ENCODE data around the gene STAB1.
"Not testable (repeated sequence)": the region's sequence is repeated elsewhere in the genome, so short reads cannot be mapped to it uniquely, and the experiment has no call there.

Gene STAB1

DNA sequence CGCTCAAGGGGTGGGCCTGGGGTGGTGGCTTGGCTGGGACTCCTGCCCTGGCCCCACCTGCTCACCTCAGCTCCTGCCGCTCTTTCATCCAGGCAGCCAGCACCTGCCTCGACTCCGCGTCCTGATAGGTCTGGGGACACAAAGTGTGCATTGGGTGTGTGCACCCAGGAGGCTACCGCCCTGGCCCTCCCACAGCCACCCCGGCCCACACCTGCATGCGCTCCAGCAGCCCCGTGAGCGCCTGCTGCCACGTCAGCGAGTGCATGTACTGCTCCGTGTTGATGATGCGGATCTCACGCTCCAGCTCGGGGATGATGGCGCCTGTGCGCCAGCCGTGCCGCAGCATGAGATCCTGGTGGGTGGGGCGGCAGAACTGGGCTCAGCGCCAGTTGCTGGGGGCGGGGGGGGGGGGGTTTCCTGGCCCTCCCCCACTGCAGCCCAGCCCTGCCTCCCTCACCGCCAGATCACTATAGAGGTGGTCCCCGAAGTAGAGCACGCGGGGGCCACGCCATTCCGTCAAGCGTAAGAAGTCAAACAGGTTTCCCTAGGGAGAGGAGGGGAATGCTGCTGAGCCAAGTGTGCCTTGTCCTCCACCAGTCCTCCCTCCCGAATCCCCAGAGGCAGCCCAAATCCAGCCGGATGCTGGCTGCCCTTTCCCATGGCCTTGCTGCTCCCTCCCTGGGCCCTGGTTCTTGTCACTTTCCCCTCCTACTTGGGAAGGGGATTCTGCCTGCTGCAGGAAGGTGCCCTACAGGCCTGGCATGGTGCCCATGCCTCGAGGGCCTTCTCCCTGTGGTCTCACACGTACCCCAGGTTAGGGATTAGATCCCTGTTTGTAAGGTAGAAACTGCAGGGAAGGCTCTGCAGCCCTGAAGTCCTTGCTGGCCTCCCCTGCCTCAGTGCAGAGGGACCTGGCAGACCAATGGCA is 29.9 kb downstream of the STAB1 start:
- no peak for DNase-seq

DNA sequence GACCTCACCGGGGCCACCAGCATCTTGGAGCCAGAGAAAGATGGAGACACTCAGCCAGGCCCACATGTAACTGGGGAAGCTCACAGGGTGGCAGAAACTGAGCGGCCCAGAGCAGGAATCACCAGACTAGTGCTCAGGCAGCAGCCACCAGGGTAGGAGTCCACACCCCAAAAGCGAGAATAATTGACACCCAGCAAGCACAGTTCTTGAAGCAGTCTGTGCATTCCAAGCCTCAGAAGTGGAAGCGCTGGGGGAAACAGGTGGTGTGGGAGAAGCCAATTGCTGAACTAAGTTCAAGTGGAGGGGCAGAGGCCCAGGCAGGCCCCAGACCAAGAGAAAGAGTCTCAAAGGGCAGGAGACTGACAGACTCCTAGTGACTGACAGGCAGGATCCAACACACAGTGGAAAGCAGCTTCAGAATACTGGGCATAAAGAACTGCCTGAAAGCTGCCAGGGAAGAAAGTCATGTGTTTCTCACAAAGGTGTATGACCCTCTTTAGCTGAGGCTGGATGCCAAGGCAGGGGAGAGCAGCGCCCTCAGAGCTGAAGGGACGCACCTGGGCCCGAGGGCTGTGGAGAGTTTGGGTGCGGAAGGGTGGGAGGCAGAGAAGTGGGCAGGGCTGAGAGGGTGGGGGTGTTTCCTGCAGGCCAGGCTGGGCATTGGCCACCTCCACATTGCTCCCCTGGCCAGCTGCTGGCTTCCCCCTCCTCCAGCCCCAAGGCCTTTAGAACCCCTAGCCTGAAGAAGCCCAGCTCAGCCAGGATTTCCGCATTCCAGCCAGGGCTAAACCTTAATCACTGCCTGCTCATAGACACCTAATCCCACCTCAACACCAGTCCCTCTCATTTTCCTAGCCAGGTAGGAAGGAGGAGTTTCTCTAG is 30.8 kb downstream of the STAB1 start:
- DNase-seq = no peak

DNA sequence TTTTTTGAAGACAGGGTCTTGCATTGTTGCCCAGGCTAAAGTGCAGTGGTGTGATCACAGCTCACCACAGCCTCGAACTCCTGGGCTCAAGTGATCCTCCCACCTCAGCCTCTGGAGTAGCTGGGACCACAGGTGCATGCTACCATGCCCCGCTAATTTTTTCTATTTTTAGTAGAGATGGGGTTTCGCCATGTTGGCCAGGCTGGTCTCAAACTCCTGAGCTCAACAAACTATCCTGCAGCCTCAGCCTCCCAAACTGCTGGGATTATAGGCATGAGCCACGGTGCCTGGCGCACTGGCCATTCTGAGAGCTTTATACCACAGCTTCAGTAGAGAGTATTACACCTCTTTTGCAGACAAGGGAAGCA is 31.5 kb downstream of the STAB1 start:
- not testable (repeated sequence) for DNase-seq

DNA sequence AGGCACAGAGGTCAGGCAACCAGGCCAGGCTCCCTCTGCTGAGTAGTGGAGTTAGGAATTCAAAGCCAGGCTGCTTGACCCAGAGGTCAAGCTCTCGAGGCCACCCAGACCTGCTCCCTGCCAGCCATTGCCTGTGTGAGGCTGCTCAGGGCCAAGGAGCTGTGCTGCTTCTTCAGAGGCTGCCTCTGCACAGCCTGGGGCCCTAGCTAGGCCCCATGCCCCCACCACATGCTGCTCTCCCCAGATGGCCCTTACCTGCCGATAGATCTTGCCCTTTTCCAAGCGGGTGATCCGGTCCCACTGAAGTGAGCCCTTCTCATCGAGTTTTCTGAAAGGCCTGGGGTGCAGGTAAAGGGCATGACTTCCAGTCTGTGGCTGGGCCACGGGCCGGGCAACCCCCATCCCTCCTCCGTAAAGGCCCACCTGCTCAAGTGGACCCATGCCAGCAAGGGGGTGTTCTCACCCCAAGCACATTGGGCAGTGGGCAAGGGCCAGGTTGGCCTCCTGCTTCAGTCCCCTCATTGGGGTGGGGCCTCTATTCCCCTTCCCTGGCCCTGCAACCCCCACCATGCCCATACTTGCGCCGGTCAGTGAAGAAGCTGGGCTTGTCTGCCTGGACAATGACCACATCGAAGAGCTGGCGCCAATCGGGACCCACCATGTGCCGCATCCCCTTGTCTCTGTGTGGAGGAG is 32.0 kb downstream of the STAB1 start:
- DNase-seq = no peak

DNA sequence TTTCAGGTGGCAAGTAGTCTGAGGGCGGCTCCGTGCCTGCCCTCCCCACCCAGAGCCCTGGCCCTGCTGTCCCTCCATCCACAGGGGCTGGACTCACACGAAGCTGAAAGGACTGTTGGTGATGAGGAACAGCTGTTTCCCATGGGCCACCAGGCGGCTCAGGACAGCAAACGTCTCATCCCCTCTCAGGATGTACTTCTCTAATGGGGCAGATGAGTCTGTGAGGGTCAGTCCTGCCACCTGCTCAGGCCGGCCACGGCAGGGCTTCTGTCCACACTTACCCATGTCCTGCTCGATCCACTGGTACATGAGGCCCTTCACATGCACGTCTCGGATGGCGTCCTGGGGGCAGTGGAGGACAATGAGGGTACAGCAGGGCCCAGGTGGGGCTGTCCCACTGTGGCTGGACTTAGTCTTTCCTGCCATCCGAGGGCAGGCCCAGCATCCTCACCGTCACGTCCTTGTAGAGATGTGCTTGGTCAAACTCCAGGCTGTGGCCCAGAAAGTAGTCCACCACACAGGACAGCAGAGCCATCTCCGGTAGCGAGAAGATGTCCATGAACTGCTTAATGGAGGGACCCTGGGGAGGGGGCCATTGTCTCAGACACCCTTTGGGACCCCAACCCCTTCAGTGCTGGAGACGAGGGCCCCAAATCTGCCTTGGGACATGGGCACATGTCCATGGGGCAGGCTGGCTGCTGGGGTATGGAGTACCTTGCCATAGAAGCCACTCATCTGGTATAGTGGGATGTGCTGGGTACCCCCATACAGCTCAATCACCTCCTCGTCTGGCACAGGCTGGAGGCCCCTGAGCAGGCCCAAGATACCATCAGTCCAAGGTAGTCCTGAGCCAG is 32.8 kb downstream of the STAB1 start:
- DNase-seq = no peak

DNA sequence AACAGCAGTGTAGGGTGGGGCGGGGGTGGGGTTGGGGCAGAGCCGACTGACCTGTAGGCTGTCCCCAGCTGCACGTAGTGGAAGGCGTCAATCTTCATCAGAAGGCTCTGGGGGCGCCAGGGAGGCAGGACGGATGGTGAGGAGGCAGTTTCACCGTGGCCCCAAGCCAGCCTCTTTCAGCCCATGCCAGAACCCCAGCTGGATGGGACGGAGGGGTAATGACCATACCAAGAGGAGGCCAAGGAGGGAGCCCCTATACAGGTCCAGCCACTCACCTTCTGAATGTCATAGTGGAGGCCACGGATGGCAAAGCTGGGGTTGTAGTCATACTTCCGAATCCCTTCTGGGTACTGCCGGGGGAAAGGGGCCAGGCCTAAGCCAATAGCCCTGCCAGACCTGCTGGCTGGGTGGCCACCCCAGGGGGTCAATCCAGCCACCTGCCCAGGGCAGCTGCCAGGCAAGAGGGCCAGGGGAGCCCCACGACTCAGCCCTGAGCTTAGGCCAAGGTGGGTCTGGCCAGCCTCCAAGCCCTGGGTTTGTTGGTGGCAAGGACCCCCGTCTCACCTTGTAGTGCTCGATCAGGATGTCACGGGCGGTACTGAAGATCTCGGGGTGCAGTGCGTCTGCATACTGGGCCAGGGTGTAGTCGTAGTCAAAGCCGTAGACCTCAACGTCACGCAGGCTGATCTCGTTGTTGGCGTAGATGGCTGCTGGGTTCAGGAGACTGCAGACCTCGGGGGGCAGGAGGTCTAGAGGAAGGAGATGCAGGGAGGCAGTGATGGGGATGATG is 33.6 kb downstream of the STAB1 start:
- DNase-seq = no peak

DNA sequence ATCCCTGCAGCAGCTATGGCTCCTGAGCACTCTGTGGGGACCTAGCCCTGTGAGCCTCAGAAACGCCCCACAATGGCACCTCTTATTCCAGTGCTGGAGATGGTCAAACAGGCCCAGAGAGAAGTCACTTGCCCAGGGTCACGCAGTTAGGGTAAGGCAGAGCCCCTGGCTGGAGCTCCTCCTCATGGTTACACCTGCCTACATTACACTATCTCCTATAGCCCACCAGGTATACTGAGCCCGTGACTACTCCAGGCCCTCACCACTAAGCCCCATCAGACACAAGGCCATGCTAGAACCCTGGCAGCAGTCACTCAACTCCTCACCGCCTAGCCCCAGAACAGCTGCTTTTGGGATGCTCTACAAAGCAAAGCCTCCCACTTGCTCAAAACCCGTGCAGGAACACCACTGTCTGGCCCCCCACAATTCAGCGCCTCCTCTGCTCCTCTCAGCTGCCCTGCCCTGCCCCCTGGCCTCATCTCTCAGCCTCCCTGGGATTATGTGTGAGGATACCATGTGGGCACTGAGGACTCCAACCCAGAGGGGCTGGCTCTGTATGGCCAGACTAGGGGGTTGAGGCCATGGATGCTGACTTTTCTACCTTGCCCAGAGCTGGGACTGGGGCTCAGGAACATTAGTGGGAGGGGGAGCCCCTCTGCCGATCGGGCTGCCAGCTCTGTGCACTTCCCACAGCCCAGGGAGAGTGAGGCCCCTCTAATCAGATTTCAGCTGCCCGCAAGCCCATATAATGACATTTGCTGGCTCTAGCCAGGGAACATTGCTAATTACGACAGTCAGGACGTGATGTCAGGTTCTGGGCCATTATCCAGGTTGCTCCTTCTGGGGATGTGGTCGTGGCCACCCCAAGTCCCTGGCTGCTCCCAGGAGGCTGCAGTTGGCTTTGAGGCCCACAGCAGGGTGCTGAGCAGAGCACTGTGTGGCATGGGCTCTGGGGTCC is 34.5 kb downstream of the STAB1 start:
- DNase-seq = no peak

DNA sequence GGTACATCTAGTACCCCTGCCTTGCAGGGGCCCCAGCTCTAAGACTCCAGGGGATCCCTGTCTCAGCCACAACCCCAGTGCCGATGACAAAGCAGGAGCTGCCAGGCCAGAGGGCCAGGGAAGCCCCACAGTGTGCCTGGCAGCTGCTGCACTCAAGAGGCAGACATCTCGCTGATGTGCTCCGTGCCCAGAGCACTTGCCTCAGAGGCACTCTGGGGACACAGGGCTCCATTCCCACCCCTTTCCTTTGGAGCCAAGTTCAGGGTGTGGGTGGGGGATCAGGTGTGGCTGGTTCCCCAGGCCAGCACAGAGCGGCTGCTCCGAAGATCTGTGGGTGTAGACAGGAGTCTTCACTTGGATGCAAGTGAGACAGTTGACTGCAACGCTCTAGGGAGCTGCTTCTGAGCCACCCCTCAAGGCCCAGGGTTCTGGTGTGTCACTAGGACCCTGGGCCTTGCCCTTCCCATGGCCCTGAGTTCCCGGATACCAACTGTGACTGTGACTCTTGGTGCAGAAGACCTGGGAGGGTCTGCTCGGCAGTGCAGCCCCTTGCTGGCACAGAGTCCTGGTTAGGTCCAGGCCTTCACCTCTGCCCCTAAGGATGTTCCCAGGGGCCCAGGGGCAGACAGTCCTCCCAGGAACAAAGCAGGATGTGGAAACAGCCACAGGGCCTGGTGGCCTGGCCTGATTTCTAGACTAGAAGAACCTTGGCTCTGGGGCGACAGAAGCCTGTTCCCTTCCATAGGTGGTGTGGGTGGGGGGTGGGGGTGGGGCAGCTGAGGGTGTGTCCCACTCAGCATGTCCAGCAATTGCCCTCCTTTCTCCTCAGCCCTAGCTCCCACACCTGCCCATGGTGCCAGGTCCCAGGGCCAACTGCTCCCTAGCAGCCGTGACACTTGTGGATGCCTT is 36.0 kb downstream of the STAB1 start:
- no peak for DNase-seq

DNA sequence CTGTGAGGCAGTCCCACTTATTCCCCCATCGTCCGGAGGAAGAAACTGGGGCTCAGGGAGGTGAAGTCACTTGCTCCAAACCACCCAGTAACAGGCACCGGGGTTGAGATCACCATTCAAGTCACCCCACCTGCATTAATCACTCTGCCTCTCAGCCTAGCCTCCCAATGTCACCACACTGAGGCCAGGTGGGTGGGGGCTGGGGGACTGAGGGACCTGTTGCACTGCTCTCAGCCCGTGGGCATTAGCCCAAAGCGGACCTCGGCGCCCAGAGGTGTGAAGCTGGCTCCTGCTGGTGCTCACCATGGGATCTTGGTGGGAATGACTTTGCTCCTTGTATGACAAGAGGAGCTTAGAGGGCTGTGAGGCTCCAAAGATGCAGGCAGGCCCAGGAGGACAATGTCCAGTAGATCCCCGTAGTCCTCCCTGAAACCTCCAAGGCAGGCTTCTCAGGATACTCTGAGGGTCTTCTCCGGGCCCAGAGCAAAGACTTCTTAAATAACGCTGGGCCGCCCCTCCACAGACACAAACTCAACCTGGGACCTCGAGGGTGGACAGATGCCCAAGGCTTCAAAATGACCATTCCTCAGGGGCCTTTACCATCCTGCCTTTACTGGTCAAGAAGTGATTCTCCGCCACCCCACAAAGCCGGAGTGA is 36.9 kb downstream of the STAB1 start:
- no peak for DNase-seq

DNA sequence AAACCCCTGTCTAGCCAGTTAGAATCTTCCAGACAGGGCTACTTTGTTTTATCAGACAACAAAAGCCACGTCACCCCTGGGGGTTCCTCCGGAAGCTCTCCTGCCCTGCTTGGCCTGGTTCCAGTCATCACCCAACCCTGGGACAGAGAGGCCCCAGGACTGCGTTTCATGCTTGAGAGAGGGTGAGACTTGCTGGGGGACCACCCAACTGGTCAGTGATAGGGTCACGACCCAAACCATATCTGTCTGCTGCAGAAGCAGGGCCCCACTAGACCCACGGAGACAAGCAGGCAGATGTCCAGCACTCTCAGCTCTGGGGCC is 37.3 kb downstream of the STAB1 start:
- no peak for DNase-seq

DNA sequence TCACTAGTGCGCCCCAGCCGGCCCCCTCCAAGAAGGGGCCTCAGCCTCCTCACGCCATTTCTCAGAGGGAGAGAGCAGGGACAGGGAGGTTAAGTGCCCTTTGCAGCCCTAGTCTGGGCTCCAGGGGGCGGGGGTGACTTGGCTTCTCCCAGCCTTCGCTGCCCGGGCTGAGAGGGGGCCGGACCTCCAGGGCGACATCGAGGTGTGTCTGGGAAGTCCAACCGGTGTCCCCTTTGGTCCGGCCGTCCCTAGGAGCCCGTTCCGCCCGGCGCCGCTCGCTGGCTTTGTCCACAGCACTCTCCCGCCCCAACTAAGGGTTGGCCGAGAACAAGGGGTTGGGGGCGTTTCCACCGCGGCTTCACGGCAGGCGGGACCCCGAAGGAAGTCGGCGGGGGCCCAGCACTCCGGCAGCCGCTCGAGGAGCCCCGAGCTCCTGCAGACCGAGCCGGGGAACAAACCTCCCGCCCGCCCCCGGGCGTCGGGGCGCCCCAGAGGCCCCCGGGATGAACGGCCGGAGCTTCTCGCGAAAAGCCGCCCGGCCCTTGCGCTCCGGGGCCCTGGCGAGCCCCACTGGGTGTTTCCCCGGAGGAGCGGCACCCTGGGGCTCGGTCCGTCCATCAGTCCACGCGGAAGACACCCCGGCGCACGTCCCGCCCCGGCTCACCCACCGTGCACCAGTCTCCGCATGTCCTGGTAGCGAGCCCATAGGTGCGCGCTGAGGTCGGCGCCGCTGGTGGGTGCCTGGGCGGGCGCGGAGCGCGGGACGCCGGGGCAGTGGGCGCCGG is 37.9 kb downstream of the STAB1 start:
- no peak for DNase-seq

DNA sequence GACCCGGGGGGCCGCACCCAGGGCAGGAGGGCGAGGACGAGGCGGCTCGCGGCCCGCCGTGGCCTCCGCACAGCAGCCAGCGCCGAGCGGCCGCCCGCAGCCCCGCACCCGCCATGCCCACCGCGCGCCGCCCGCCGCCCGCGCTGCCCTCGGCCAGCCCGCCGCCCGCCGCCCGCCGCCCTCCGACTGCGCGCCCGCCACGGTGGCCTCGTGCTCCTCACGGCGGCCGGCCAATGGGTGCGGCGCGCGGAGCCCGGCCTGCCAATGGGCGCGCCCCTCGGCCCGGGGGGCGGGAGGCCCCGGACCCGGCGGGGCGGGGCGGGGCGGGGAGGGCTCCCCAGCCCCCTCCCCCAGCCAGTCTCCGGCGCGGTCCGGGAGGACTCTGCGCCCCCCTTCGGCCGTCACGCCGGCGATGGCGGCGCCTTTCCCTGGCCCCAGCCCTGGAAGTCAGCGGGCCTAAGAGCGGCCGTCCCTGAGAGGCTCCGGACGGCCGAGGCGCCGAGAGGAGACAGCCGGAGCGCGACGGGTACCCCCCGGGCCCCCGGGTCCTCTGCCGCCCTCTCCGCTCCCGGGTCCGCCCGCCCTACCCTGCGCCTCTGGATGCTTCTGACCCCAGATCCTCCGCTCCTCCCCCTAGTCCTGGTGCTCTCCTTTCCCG is 38.6 kb downstream of the STAB1 start, which contains the start of gene NT5DC2:
Gene NT5DC2, minus strand, starts transcription at position 235 of the 658 bp plus-strand sequence. Its CDS starts 120 bp downstream, at position 115.
- DNase-seq = peak; percentile 48 to 82

DNA sequence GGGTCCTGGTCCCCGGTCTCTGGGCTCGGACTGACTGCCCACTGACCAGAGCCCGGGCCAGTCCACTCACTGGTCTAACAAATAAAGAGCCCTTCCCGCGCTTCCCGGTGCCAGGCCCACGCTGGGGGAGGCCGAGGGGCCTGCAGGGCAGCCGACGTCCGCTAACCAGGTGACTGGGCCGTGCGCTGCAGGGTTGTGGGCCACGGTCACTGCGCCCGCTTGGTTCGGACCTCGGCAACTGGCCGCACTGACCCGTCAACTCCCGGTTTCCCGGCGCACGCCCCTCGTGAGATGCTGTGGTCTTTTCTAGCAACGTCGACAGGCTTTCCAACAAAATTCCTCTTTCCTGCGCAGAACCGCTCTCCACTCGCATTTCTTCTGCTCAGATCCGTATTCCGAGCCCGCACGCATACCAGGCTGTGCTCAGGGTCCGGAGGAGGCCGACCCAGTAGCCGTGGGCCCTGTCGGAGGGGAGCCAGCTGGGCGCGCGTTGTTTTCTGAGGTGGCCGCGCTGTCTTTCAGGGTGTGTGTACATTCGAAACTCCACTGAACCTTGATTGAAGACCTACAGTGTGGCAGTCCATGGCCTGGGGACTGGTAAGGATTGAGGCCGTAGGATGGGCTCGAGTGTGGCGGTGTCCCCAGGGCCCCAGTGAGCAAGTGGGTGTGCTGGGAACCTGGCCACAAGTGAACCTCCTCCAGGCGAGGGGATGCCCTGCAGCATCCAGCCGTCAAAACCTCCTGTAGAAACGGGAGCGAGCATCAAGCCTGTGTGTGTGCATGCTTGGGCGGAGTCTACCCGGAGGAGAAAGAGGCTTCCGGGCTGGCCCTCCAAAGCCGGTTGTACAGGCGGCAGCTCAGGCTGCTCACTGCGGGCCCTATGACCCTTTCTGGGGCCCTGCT is 39.4 kb downstream of the STAB1 start:
- DNase-seq = no peak

DNA sequence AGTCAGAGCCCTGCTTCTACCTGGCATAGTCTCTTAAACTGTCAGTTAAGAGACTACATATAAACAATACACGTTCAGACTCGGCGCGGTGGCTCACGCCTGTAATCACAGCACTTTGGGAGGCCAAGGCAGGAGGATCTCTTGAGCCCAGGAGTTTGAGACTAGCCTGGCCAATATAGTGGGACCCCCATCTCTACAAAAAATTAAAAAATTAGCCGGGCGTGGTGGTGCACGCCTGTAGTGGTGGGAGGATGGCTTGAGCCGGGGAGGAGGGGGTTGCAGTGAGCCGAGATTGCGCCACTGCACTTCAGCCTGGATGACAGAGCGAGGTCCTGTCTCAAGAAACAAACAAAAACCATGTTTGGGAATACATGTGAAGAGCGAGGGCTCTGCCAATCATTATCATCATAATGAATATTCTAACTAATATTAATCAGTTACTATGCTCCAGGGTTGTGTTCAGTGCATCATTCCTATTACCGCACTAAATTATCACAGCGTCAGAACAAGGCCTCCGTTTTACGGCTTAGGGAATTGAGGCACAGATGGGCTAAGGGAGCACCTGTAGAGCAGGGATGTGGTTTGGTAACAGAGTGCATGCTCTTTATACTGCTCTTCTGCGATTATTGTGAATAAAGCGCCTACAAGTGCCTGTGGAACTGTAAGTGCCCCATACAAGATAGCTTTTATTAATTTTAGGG is 40.4 kb downstream of the STAB1 start:
- DNase-seq = no peak

DNA sequence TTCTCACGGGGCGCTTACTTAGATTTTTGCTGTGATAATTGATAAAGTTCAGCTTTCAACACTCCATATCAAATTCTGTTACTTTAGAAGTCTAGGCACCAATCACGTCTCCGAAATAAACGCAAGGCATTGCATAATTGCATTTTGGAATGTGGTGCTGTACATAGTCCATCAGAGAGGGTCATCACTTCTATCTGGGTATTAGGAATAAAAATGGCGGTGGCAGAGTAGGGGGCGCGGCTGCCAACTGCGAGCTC is 40.9 kb downstream of the STAB1 start:
- DNase-seq = no peak

All from NCI-H1930 (cell line).